RWPE1 (cell line): ENCODE measurements around the gene DNAH12.

Source experiments
- CTCF ChIA-PET: fragments of 350-600 bp; sonication (Branson Sonifier 250); formaldehyde crosslinking; extraction: SDS; loops from one replicate; lab custom pipeline; 2021; lab: Yijun Ruan, JAX
- POLR2A ChIA-PET: fragments of 400-600 bp; formaldehyde crosslinking; extraction: SDS; loops from one replicate; lab custom pipeline; 2020; ENCODE audit warnings: antibody characterized with exemption; ENCODE audit not compliant: low non-redundant PET; lab: Yijun Ruan, JAX
- DNase-seq: peaks from one replicate; pipeline ENCODE4 v3.0.0; 2012; ENCODE audit warnings: low spot score
- H3K27ac ChIP-seq: fragments of 450-650 bp; 2 replicates; pipeline ENCODE4 v1.5.1; 2017
- TF ChIP-seq, protein P1 (sequence below): fragments of 450-650 bp; conservative IDR thresholded peaks from 2 replicates; pipeline ENCODE4 v1.5.1; 2017; ENCODE audit warnings: low read depth, mild to moderate bottlenecking

Gene DNAH12

DNA sequence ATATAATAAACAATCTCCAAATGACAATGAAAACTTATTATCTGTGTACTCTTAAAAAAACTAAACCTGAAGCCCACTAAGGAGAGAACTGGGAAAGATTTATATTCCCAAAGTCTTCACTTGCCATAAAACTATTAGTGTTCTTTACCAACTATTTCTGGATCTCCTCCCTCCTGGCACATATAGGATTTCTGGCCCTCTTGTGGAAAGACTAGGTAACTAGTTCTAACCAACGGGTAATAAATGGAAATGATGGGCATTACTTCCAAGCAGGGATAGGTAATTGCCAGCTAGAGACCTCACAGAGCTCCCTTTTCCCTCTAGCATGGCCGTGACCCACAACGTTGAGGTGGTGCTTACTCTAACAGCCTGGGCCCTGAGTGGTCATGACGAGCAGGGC is 110.1 kb downstream of the DNAH12 start:
- POLR2A ChIA-PET: no interaction called here
- TF ChIP-seq, protein P1, sequence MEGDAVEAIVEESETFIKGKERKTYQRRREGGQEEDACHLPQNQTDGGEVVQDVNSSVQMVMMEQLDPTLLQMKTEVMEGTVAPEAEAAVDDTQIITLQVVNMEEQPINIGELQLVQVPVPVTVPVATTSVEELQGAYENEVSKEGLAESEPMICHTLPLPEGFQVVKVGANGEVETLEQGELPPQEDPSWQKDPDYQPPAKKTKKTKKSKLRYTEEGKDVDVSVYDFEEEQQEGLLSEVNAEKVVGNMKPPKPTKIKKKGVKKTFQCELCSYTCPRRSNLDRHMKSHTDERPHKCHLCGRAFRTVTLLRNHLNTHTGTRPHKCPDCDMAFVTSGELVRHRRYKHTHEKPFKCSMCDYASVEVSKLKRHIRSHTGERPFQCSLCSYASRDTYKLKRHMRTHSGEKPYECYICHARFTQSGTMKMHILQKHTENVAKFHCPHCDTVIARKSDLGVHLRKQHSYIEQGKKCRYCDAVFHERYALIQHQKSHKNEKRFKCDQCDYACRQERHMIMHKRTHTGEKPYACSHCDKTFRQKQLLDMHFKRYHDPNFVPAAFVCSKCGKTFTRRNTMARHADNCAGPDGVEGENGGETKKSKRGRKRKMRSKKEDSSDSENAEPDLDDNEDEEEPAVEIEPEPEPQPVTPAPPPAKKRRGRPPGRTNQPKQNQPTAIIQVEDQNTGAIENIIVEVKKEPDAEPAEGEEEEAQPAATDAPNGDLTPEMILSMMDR: peak; percentile 46
- DNase-seq: peak; percentile 31
- CTCF ChIA-PET: interaction anchor here (0.7 kb wide), 1 partner anchor 9 kb away, joined by 3 read pairs; no protein-coding TSS in a partner anchor
- H3K27ac ChIP-seq: no peak overlapping the region

DNA sequence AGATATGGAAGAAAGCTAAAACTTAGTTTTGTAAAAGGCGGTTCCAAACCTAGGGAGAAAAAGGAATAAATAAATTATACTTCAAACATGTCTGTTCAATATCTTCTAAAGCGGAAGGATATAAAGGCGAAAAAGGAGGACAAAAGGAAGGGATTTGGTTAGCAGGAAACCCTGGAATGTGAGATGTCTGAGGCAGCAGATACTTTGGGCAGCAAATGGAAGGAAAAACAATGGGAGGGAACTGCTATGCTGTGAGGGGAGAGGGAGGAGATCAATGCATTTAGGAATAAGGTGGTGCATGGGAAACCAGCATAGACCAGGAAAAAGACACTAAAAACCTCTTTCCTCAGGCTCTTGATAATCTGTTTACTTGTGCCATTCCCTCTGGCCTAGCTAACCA is 120.8 kb downstream of the DNAH12 start:
- ChIA-PET POLR2A (no interaction called here), CTCF (no interaction called here)
- DNase-seq: no peak
- TF ChIP-seq, protein P1: no peak
- H3K27ac ChIP-seq: no peak overlapping the region

DNA sequence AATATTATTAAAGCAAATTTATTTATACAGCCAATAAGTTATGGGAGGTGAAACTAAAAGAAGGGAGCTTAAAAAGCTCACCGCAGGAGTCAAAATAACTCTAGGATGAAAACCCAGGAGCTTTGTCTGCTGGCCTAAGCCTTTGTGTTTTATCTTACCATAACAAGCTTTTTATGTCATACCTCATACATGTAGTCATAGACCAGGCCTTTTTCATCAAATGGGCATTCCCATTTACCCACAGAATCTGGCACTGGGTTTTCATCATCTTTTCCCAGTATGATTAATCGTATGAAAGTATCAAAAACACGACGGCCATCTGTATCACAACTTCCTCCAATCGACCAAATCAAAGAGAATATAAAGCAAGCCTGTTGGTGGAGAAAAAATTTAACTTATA is 122.8 kb downstream of the DNAH12 start:
- TF ChIP-seq, protein P1: no peak
- DNase-seq: no peak
- ChIA-PET CTCF (interaction anchor here (0.7 kb wide), 1 partner anchor 41 kb away, joined by 3 read pairs; no protein-coding TSS in a partner anchor), POLR2A (no interaction called here)
- no peak overlapping the region for H3K27ac ChIP-seq

DNA sequence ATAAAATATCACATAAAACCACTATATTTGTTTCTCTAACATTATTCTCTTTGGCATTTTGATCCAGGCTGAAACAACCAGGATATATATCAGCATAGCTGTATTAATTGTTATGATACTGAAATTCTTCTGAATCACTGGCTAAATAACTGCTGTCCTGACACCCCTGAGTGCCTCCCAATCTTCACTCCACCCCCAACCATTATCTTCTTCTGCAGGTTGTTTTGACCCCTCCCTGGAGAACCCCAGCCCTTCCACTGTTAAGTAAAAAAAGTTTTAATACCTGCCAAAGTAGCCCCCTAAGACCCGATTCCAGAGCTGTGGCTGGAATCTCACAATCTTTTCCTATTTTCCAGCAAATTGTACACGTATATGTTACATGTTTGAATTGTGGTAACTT is 124.1 kb downstream of the DNAH12 start:
- no peak for DNase-seq
- ChIA-PET POLR2A (no interaction called here), CTCF (no interaction called here)

DNA sequence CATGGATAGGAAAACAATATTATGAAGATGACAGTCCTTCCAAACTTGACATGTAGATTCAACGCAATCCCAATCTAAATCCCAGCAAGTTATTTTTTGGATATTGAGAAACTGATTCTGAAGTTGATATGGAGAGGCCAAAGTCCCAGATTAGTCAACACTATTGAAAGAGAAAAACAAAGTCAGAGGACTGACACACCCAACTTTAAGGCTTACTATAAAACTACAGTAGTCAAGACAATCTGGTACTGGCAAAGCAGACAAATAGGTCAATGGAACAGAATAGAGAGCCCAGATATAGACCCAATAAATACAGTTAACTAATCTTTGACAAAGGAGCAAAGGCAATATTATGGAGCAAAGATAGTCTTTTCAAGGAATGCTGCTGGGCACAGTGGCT is 132.4 kb downstream of the DNAH12 start:
- DNase-seq: no peak
- ChIA-PET CTCF (no interaction called here), POLR2A (no interaction called here)
- TF ChIP-seq, protein P1: no peak
- H3K27ac ChIP-seq: no peak overlapping the region

More for the DNA sequence above, 124.1 kb downstream of the DNAH12 start:
- no peak overlapping the region for H3K27ac ChIP-seq
- TF ChIP-seq, protein P1: no peak

DNA sequence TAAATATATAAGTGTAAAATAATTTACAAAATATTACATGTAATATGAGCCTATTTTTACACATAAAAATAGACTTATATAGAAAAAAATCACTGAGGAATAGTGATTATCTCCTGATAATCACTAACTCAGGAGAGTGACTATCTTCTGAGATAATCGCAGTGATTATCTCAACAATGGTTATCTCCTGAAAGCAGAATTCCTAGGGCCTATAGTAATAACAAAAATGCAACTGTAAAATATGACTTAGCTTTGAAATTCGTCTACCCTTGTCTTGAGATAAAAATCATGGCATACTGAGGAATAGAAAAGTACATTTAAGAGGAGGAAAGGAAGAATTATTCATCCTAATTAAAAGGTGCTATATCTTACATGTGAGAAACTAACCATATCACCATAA is 134.7 kb downstream of the DNAH12 start:
- TF ChIP-seq, protein P1: no peak
- DNase-seq: no peak
- CTCF ChIA-PET: no interaction called here
- no peak overlapping the region for H3K27ac ChIP-seq
- POLR2A ChIA-PET: no interaction called here

DNA sequence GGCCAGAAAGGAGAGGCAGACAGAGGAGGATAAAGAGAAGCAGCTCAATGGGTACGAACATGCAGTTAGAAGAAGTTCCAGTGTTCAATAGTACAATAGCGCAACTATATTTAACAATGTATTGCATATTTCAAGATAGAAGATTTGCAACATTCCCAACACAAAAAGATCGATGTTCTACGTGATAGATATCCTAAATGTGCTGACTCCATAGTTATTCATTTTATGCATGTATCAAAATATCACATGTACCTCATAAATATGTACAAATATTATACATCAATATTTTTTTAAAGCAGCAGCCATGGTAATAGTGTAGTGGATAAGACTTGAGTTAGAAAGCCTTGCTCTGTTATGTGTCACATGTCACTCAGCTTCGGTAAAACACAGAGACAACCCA is 141.5 kb downstream of the DNAH12 start:
- no peak overlapping the region for H3K27ac ChIP-seq
- DNase-seq: no peak
- POLR2A ChIA-PET: no interaction called here
- TF ChIP-seq, protein P1: no peak
- CTCF ChIA-PET: no interaction called here
